ENCODE results near the gene PURA.

Gene PURA
- total RNA-seq, result 40.0 to 55.4 (median 45.6) reads per million in 3 donors

- peak within 1 kb of the TSS; percentile 87 for H3K4me3 ChIP-seq (ENCODE audit: insufficient read depth, low read depth, low read length, poor library complexity, severe bottlenecking)
- H3K4me1 ChIP-seq (ENCODE audit: control insufficient read depth, insufficient read depth, low read length, poor library complexity, severe bottlenecking), result peaks cover 29% of the 10 kb centered on the region
- H3K27me3 ChIP-seq (replicated peaks; ENCODE audit: control insufficient read depth, insufficient read depth, low read length, poor library complexity, severe bottlenecking), result no peaks in the 10 kb centered on the region
- peak; percentile 96 to 97 (median 96) for DNase-seq
- no peaks in the 10 kb centered on the region for H3K36me3 ChIP-seq (ENCODE audit: control insufficient read depth, insufficient read depth, low read length)
- peak within 1 kb of the TSS; percentile 82 for H3K27ac ChIP-seq (ENCODE audit: insufficient read depth, low read length, poor library complexity, severe bottlenecking)
- H3K9me3 ChIP-seq (ENCODE audit: control insufficient read depth, low read length), result no peaks in the 10 kb centered on the region
Measured at GRCh38 chr5:140113699-140114263, at the start of gene PURA. TSS of gene PURA (plus strand) at chr5:140114109. CDS start at chr5:140114182, 73 bp downstream.

- Histone ChIP-seq H3K9me3 (ENCODE audit: control insufficient read depth, low read length) (no peaks in the 10 kb centered on the region), H3K27ac (ENCODE audit: insufficient read depth, low read length, poor library complexity, severe bottlenecking) (no peak overlapping the region), H3K36me3 (ENCODE audit: control insufficient read depth, insufficient read depth, low read length) (no peaks in the 10 kb centered on the region), H3K4me3 (ENCODE audit: insufficient read depth, low read depth, low read length, poor library complexity, severe bottlenecking) (no peak overlapping the region), H3K27me3 (replicated peaks; ENCODE audit: control insufficient read depth, insufficient read depth, low read length, poor library complexity, severe bottlenecking) (peaks cover 8% of the 10 kb centered on the region), H3K4me1 (ENCODE audit: control insufficient read depth, insufficient read depth, low read length, poor library complexity, severe bottlenecking) (no peaks in the 10 kb centered on the region)
- DNase-seq, result no peak
Measured at GRCh38 chr5:140072812-140073211, 41.1 kb upstream of the PURA start.

- Histone ChIP-seq H3K36me3 (ENCODE audit: control insufficient read depth, insufficient read depth, low read length) (no peaks in the 10 kb centered on the region), H3K27me3 (replicated peaks; ENCODE audit: control insufficient read depth, insufficient read depth, low read length, poor library complexity, severe bottlenecking) (peaks cover 8% of the 10 kb centered on the region), H3K4me1 (ENCODE audit: control insufficient read depth, insufficient read depth, low read length, poor library complexity, severe bottlenecking) (no peaks in the 10 kb centered on the region), H3K9me3 (ENCODE audit: control insufficient read depth, low read length) (no peaks in the 10 kb centered on the region), H3K4me3 (ENCODE audit: insufficient read depth, low read depth, low read length, poor library complexity, severe bottlenecking) (no peak overlapping the region), H3K27ac (ENCODE audit: insufficient read depth, low read length, poor library complexity, severe bottlenecking) (no peak overlapping the region)
- no peak for DNase-seq
Measured at GRCh38 chr5:140073296-140073695, 40.6 kb upstream of the PURA start.

- Histone ChIP-seq H3K4me3 (ENCODE audit: insufficient read depth, low read depth, low read length, poor library complexity, severe bottlenecking) (no peak overlapping the region), H3K9me3 (ENCODE audit: control insufficient read depth, low read length) (no peaks in the 10 kb centered on the region), H3K36me3 (ENCODE audit: control insufficient read depth, insufficient read depth, low read length) (no peaks in the 10 kb centered on the region), H3K27ac (ENCODE audit: insufficient read depth, low read length, poor library complexity, severe bottlenecking) (no peak overlapping the region), H3K4me1 (ENCODE audit: control insufficient read depth, insufficient read depth, low read length, poor library complexity, severe bottlenecking) (no peaks in the 10 kb centered on the region), H3K27me3 (replicated peaks; ENCODE audit: control insufficient read depth, insufficient read depth, low read length, poor library complexity, severe bottlenecking) (peaks cover 8% of the 10 kb centered on the region)
- no peak for DNase-seq
Measured at GRCh38 chr5:140075371-140075770, 38.5 kb upstream of the PURA start.

- H3K9me3 ChIP-seq (ENCODE audit: control insufficient read depth, low read length), result no peaks in the 10 kb centered on the region
- no peak for DNase-seq
- H3K4me1 ChIP-seq (ENCODE audit: control insufficient read depth, insufficient read depth, low read length, poor library complexity, severe bottlenecking), result no peaks in the 10 kb centered on the region
- H3K36me3 ChIP-seq (ENCODE audit: control insufficient read depth, insufficient read depth, low read length), result no peaks in the 10 kb centered on the region
- no peak overlapping the region for H3K4me3 ChIP-seq (ENCODE audit: insufficient read depth, low read depth, low read length, poor library complexity, severe bottlenecking)
- peaks cover 8% of the 10 kb centered on the region for H3K27me3 ChIP-seq (replicated peaks; ENCODE audit: control insufficient read depth, insufficient read depth, low read length, poor library complexity, severe bottlenecking)
- no peak overlapping the region for H3K27ac ChIP-seq (ENCODE audit: insufficient read depth, low read length, poor library complexity, severe bottlenecking)
Measured at GRCh38 chr5:140076142-140076541, 37.8 kb upstream of the PURA start.

GRCh38 chr5:140076788-140077187 lies 37.1 kb upstream of the PURA start:
- Histone ChIP-seq H3K9me3 (ENCODE audit: control insufficient read depth, low read length) (no peaks in the 10 kb centered on the region), H3K36me3 (ENCODE audit: control insufficient read depth, insufficient read depth, low read length) (no peaks in the 10 kb centered on the region), H3K4me1 (ENCODE audit: control insufficient read depth, insufficient read depth, low read length, poor library complexity, severe bottlenecking) (no peaks in the 10 kb centered on the region), H3K4me3 (ENCODE audit: insufficient read depth, low read depth, low read length, poor library complexity, severe bottlenecking) (no peak overlapping the region), H3K27me3 (replicated peaks; ENCODE audit: control insufficient read depth, insufficient read depth, low read length, poor library complexity, severe bottlenecking) (peaks cover 8% of the 10 kb centered on the region), H3K27ac (ENCODE audit: insufficient read depth, low read length, poor library complexity, severe bottlenecking) (no peak overlapping the region)
- no peak for DNase-seq

- H3K4me3 ChIP-seq (ENCODE audit: insufficient read depth, low read depth, low read length, poor library complexity, severe bottlenecking), result no peak overlapping the region
- no peak for DNase-seq
- no peaks in the 10 kb centered on the region for H3K36me3 ChIP-seq (ENCODE audit: control insufficient read depth, insufficient read depth, low read length)
- no peak overlapping the region for H3K27ac ChIP-seq (ENCODE audit: insufficient read depth, low read length, poor library complexity, severe bottlenecking)
- no peaks in the 10 kb centered on the region for H3K4me1 ChIP-seq (ENCODE audit: control insufficient read depth, insufficient read depth, low read length, poor library complexity, severe bottlenecking)
- H3K27me3 ChIP-seq (replicated peaks; ENCODE audit: control insufficient read depth, insufficient read depth, low read length, poor library complexity, severe bottlenecking), result no peaks in the 10 kb centered on the region
- no peaks in the 10 kb centered on the region for H3K9me3 ChIP-seq (ENCODE audit: control insufficient read depth, low read length)
Measured at GRCh38 chr5:140083120-140083519, 30.8 kb upstream of the PURA start.

GRCh38 chr5:140083650-140084049 lies 30.3 kb upstream of the PURA start:
- Histone ChIP-seq H3K9me3 (ENCODE audit: control insufficient read depth, low read length) (no peaks in the 10 kb centered on the region), H3K4me3 (ENCODE audit: insufficient read depth, low read depth, low read length, poor library complexity, severe bottlenecking) (no peak overlapping the region), H3K27me3 (replicated peaks; ENCODE audit: control insufficient read depth, insufficient read depth, low read length, poor library complexity, severe bottlenecking) (no peaks in the 10 kb centered on the region), H3K4me1 (ENCODE audit: control insufficient read depth, insufficient read depth, low read length, poor library complexity, severe bottlenecking) (no peaks in the 10 kb centered on the region), H3K36me3 (ENCODE audit: control insufficient read depth, insufficient read depth, low read length) (no peaks in the 10 kb centered on the region), H3K27ac (ENCODE audit: insufficient read depth, low read length, poor library complexity, severe bottlenecking) (no peak overlapping the region)
- no peak for DNase-seq

- no peak overlapping the region for H3K4me3 ChIP-seq (ENCODE audit: insufficient read depth, low read depth, low read length, poor library complexity, severe bottlenecking)
- H3K27ac ChIP-seq (ENCODE audit: insufficient read depth, low read length, poor library complexity, severe bottlenecking), result no peak overlapping the region
- no peaks in the 10 kb centered on the region for H3K27me3 ChIP-seq (replicated peaks; ENCODE audit: control insufficient read depth, insufficient read depth, low read length, poor library complexity, severe bottlenecking)
- no peaks in the 10 kb centered on the region for H3K9me3 ChIP-seq (ENCODE audit: control insufficient read depth, low read length)
- H3K4me1 ChIP-seq (ENCODE audit: control insufficient read depth, insufficient read depth, low read length, poor library complexity, severe bottlenecking), result no peaks in the 10 kb centered on the region
- DNase-seq, result no peak
- no peaks in the 10 kb centered on the region for H3K36me3 ChIP-seq (ENCODE audit: control insufficient read depth, insufficient read depth, low read length)
Measured at GRCh38 chr5:140084541-140084940, 29.4 kb upstream of the PURA start.

GRCh38 chr5:140090251-140090650 lies 23.7 kb upstream of the PURA start:
- Histone ChIP-seq H3K9me3 (ENCODE audit: control insufficient read depth, low read length) (no peaks in the 10 kb centered on the region), H3K36me3 (ENCODE audit: control insufficient read depth, insufficient read depth, low read length) (no peaks in the 10 kb centered on the region), H3K4me1 (ENCODE audit: control insufficient read depth, insufficient read depth, low read length, poor library complexity, severe bottlenecking) (no peaks in the 10 kb centered on the region), H3K27me3 (replicated peaks; ENCODE audit: control insufficient read depth, insufficient read depth, low read length, poor library complexity, severe bottlenecking) (no peaks in the 10 kb centered on the region), H3K27ac (ENCODE audit: insufficient read depth, low read length, poor library complexity, severe bottlenecking) (no peak overlapping the region), H3K4me3 (ENCODE audit: insufficient read depth, low read depth, low read length, poor library complexity, severe bottlenecking) (no peak overlapping the region)
- no peak for DNase-seq

Measured in effector memory CD4-positive, alpha-beta T cell (primary cell).